GM21515 (cell line): Measurements from ENCODE around the gene ADAMTS15.
"Not testable (repeated sequence)": the region's sequence is repeated elsewhere in the genome, so short reads cannot be mapped to it uniquely, and the experiment has no call there.

ENCODE experiments used
- ATAC-seq: cut with Tn5 transposase; IDR thresholded peaks from one replicate; pipeline ENCODE4 v1.9.1; 2021; ENCODE audit not compliant: unreplicated experiment

ADAMTS15 gene

GRCh38 chr11:130435671-130436070 lies 12.8 kb upstream of the ADAMTS15 start:
- ATAC-seq = no peak

GRCh38 chr11:130436171-130436570 lies 12.3 kb upstream of the ADAMTS15 start:
- no peak for ATAC-seq

DNA sequence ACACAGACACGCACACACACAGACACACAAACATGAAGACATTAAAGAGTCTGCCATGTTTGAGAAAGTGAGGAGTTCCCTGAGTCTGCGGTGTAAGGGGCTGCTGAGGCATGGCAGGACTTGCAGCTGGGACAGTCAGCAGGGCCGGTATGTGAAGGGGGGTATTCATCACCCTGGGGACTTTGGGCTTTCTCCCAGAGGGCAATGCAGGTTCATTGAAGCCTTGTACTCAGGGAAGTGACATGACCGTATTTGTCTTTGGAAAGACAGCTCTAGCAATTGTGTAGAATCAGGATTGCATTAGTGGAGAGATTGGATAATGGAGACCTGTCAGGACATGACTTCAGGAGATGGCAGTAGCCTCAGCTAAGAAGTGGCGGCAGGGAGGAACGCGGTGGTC lies 10.6 kb upstream of the ADAMTS15 start:
- ATAC-seq = no peak

DNA sequence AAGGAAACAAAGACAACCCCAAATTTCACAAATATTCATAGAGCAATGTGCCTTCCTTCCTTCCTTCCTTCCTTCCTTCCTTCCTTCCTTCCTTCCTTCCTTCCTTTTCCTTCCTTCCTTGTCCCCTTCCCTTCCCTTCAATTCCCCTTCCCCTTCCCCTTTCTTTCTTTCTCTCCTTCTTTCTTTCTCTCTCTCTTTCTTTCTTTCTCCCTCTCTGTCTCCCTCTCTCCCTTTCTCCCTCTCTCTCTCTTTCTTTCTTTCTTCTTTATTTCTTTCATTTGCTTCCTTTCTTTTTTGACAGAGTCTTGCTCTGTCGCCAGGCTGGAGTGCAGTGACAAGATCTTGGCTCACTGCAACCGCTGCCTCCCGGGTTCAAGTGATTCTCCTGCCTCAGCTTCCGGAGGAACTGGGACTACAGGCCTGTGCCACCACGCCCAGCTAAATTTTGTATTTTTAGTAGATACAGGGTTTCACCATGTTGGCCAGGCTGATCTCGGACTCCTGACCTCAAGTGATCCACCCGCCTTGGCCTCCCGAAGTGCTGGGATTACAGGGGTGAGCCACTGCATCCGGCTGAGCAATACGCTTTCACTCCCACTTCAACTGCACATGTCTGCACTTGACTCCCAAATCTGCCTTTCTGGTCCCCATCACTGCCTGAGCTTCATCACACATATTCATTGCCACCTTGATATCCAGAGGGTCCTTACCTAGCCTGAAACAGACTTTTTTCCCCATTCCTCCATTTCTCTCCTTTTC lies 9.9 kb upstream of the ADAMTS15 start:
- not testable (repeated sequence) for ATAC-seq

- ATAC-seq = no peak
Observed at GRCh38 chr11:130439160-130439519, 9.3 kb upstream of the ADAMTS15 start.

DNA sequence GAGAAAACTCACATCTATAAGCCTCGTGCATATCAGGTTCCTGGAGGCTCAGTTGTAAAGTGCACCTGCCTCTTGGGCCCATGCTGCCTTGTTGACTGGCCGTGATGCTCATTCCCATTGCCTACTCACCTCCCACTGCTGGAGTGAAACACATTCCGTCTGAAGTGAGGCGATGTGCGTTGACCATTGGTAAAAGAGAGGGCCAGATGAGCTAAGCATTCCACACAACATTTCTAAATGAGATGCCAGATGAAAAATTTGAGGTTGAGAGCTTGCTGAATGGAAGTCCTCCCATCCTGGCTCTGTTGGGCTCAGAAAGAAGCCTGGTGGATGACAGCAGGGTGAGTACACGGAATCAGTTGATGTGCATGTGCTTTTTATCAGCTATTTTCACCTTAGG lies 8.6 kb upstream of the ADAMTS15 start:
- ATAC-seq = no peak

- ATAC-seq = no peak
Observed at GRCh38 chr11:130441719-130442118, 6.7 kb upstream of the ADAMTS15 start.

DNA sequence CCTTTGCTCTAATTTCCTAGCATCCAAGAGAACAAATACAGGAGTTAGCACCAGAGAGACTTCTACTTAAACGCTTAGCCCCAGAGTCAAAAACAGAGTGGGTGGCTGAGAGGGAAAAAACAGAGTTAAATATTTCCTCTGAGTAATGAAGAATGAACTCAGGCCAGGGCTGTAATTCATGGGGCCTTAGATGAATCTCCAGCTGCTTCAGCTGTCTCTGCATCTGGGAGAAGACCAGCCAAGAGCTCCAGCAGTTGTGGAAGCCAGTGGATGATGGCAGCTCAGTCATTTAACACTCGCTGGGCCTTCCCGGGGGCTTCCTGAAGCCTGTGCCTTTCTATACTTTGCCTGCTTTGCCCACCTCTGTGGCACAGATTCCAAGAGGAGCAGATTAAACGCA lies 5.7 kb upstream of the ADAMTS15 start:
- ATAC-seq = no peak

- no peak for ATAC-seq
Observed at GRCh38 chr11:130445788-130446187, 2.7 kb upstream of the ADAMTS15 start.

DNA sequence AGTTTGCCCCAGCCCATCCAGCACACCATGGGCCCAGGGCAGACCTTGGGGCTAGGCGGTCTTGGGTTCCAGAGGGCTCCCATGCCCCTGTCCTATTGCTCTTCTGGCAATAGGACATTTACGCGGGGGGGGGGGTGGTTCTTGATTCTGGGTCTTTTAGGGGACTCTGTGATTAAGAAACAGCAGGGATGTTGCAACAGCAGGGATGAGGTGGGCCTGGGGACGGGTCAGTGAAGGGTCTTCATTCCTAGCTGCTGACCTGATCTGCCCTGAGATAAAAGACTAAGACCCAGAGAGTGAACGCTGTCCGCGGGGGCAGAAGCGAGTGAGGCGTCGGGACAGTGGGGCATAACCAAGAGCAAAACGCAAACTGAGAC lies 418 bp upstream of the ADAMTS15 start:
- no peak for ATAC-seq

DNA sequence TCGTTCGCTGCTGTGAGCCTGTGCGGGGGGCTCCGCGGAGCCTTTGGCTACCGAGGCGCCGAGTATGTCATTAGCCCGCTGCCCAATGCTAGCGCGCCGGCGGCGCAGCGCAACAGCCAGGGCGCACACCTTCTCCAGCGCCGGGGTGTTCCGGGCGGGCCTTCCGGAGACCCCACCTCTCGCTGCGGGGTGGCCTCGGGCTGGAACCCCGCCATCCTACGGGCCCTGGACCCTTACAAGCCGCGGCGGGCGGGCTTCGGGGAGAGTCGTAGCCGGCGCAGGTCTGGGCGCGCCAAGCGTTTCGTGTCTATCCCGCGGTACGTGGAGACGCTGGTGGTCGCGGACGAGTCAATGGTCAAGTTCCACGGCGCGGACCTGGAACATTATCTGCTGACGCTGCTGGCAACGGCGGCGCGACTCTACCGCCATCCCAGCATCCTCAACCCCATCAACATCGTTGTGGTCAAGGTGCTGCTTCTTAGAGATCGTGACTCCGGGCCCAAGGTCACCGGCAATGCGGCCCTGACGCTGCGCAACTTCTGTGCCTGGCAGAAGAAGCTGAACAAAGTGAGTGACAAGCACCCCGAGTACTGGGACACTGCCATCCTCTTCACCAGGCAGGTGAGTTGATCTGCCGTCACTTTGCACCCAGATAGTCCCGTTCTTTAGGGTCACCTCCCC lies 1.0 kb downstream of the ADAMTS15 start:
- ATAC-seq = no peak

GRCh38 chr11:130449996-130450769 lies 1.7 kb downstream of the ADAMTS15 start:
- no peak for ATAC-seq

DNA sequence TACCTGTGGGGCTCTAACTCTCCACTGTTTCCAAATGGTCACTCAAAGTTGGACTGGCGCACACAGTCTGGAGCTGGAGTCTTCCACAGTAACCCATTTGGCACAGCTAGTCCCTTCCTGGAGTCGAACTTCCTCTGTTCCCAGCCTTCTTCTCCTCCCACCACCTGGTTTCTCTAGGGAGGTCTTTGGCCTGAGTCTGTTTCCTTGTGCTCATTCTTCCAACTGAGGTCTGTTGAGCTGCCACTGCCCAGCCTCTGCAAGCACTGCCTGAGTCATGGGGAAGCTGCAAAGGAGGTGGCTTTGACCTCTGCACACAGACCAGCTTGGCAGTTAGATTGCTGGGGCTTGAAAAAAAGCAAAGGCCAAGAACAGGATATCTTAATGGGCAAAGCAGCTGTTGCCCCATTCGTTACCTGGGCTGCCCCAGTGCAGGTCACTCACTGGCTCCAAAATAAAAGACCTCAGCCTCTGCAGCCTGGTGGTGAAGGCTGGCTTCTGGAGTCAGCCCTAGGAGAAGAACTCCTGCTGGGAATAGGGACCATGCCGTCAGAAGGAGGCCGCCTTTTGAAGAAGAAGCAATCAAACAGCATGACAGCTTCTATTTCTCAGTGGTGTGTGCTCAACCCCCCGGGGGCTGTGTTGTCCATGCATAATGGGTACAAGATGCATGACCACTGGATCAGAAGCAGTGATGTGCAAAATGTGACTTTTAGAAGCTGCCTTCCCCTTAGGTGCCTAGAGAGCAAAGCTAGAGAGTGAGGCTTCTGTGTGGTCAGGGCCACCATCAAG lies 3.0 kb downstream of the ADAMTS15 start:
- no peak for ATAC-seq

DNA sequence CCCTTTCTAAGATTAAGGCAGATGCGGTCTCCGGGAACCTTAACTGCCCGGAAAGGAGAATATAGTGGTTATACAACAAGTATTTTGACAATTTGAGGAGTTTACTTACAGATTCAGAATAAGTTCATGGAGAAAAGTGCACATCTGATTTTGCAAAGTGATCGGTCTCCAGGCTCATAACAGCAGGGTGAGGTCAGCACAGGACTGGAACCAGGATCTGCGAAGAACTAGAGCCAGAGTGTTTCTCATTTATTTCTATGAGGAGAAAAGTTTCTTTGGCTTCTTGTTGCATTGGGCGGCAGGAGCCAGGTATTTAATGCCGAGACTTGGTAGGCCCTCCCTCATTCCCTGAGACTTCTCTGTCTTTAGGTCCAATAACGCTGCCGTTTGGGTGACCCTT lies 3.7 kb downstream of the ADAMTS15 start:
- no peak for ATAC-seq

- ATAC-seq = no peak
Observed at GRCh38 chr11:130452940-130453339, 4.5 kb downstream of the ADAMTS15 start.

GRCh38 chr11:130454491-130455252 lies 6.2 kb downstream of the ADAMTS15 start:
- no peak for ATAC-seq

- ATAC-seq = no peak
Observed at GRCh38 chr11:130455483-130456127, 7.2 kb downstream of the ADAMTS15 start.

DNA sequence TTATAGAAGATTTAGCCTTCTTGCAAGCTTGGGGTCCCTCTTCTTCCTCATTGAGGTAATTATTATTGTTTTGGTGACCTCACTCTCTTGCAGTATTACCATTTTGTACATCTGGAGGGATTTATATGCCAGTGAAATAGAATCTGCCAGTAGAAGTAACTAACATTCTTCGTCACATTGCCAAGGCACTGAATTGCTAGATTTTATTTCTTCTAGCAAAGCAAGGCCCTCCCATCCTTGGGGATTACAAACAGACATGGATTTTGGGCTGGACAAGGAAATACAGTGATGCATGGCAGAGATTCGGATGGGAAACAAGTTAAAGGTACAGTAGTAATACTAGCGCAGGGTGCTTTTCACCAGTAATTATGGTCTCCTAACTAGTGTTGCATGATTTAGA lies 7.8 kb downstream of the ADAMTS15 start:
- ATAC-seq = no peak

DNA sequence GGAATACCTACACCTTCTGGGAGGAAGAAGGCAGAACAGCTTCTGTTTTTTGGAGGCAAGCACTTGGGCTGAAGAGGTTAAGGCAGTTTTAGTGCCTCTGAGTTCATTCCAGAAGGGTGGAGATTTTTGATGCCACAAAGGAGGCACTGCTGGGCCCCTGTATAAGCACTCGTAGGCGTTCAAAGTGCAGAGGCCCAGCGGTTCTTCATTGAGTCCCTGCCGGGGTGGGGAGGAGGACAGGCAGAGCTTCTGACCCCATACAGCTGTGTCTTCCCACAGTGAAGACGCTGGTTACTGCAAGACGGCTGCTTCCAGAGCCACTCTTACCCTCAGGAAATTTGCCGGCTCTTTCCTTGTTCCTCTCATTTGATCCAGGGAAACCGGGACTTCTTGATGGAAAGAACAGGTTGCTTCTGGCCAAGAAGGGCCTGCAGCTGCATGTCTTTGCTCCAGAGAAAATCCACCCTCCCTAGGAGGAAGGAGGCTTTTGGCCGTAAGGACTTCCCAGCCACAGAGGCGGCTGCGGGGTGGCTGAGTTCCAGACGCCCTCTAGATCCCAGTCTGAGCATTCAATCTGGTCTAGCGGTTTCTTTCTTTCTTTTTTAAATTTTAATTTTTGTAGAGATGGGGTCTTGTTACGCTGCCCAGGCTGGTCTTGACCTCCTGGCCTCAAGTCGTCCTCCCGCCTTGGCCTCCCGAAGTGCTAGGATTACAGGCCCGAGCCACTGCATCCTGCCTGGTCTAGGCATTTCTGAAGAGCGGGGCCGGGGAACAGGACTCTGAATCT lies 9.4 kb downstream of the ADAMTS15 start:
- ATAC-seq = no peak
